OCI-LY7 (cell line): Measurements from ENCODE around the gene CELF2. TPM values are rescaled to one million over a fixed set of nuclear protein-coding genes. Genes with fewer than 3 reads are reported as not detected.

Experiments
- BruUV-seq: library from RNA; stranded (reverse); fragments of 400-500 nt; replicated peaks from 2 replicates; lab custom pipeline; 2021; lab: Mats Ljungman, UMichigan
- CTCF ChIA-PET: fragments of 300-600 bp; sonication (Branson Sonifier 250); formaldehyde crosslinking; loops from one replicate; lab custom pipeline; 2022; ENCODE audit warnings: antibody characterized with exemption; ENCODE audit not compliant: unreplicated experiment; lab: Charles Lee
- POLR2A ChIA-PET: fragments of 300-600 bp; sonication (Branson Sonifier 250); formaldehyde crosslinking; loops from one replicate; lab custom pipeline; 2022; ENCODE audit warnings: antibody characterized with exemption; lab: Charles Lee
- DNase-seq: peaks from one replicate; pipeline ENCODE4 v3.0.0-alpha.2; 2015; ENCODE audit warnings: low spot score
- H2AFZ ChIP-seq: fragments of 200-600 bp; sonication (generic), shearing (Covaris generic); 2 replicates; pipeline ENCODE4 v1.6.1; 2014; ENCODE audit warnings: mild to moderate bottlenecking, antibody characterized with exemption, low read length, moderate library complexity
- H3K27ac ChIP-seq: fragments of 200-600 bp; sonication (generic); 2 replicates; pipeline ENCODE4 v1.5.1; 2014; ENCODE audit warnings: mixed run types, low read depth, mild to moderate bottlenecking, moderate library complexity, low read length, inconsistent platforms; ENCODE audit not compliant: poor library complexity, severe bottlenecking
- H3K36me3 ChIP-seq: fragments of 200-600 bp; sonication (generic); 2 replicates; pipeline ENCODE4 v1.6.1; 2014; ENCODE audit warnings: mild to moderate bottlenecking, antibody characterized with exemption, low read length, moderate library complexity, mixed read lengths; ENCODE audit not compliant: insufficient read depth
- H3K4me1 ChIP-seq: fragments of 200-600 bp; sonication (generic); 2 replicates; pipeline ENCODE4 v1.5.1; 2014; ENCODE audit warnings: mild to moderate bottlenecking, low read length; ENCODE audit not compliant: insufficient read depth, poor library complexity, severe bottlenecking
- H3K4me2 ChIP-seq: fragments of 200-600 bp; sonication (generic); 2 replicates; pipeline ENCODE4 v1.6.1; 2014; ENCODE audit warnings: mild to moderate bottlenecking, low read length
- H3K4me3 ChIP-seq: fragments of 200-600 bp; sonication (generic); 2 replicates; pipeline ENCODE4 v1.5.1; 2014; ENCODE audit warnings: mild to moderate bottlenecking, low read depth, low read length; ENCODE audit not compliant: poor library complexity, severe bottlenecking
- H3K79me2 ChIP-seq: fragments of 200-600 bp; sonication (generic); 2 replicates; pipeline ENCODE4 v1.6.1; 2016; ENCODE audit warnings: low read depth, mild to moderate bottlenecking, low read length, moderate library complexity, mixed read lengths; ENCODE audit not compliant: insufficient read depth
- H3K9me2 ChIP-seq: fragments of 200-600 bp; sonication (generic); 2 replicates; pipeline ENCODE4 v1.6.1; 2016; ENCODE audit warnings: mild to moderate bottlenecking, low read length, mixed read lengths; ENCODE audit not compliant: insufficient read depth
- H3K9me3 ChIP-seq: fragments of 200-600 bp; sonication (generic); 2 replicates; pipeline ENCODE4 v1.6.1; 2014; ENCODE audit warnings: mild to moderate bottlenecking, mixed run types, low read length, mixed read lengths
- H4K20me1 ChIP-seq: fragments of 200-600 bp; sonication (generic); 2 replicates; pipeline ENCODE4 v1.6.1; 2014; ENCODE audit warnings: mild to moderate bottlenecking, antibody characterized with exemption, low read length, moderate library complexity, mixed read lengths; ENCODE audit not compliant: insufficient read depth
- EZH2phosphoT487 ChIP-seq: fragments of 200-600 bp; sonication (generic); IDR thresholded peaks from 2 replicates; pipeline ENCODE4 v1.6.1; 2018; ENCODE audit warnings: low read depth, borderline replicate concordance, mild to moderate bottlenecking, mixed run types, antibody characterized with exemption, low read length, moderate library complexity, mixed read lengths
- intact Hi-C: fragments of 100-400 bp; cut with micrococcal nuclease; formaldehyde crosslinking; loops from one replicate; pipeline ENCODE4 v1.10.0; 2022; ENCODE audit not compliant: unreplicated experiment
- total RNA-seq, 2 experiments: library from RNA; depleted of rRNA in 1 of 2; stranded (reverse); fragments of >200 nt in 1 of 2; shearing (Covaris generic) in 1 of 2; gene quantifications; 2 replicates each; pipeline ENCODE4 v1.2.3, GENCODE V29; 2014 to 2022
- TF ChIP-seq, protein P1 (sequence below): fragments of 200-600 bp; sonication (generic); conservative IDR thresholded peaks from 2 replicates; pipeline ENCODE4 v1.5.1; 2014; ENCODE audit warnings: mild to moderate bottlenecking, antibody characterized with exemption, low read length, moderate library complexity, mixed read lengths

CELF2 gene
- total RNA-seq, 2 experiments from 2014 or later = 5.4 to 19.1 TPM

GRCh38 chr10:11205030-11205772, 187.5 kb downstream of the CELF2 start:
- Histone ChIP-seq H3K4me3 (no peak overlapping the region), H3K9me2 (no peaks in the 10 kb centered on the region), H4K20me1 (no peaks in the 10 kb centered on the region), H3K79me2 (no peaks in the 10 kb centered on the region), H3K36me3 (no peaks in the 10 kb centered on the region), H3K4me2 (no peak overlapping the region), H3K9me3 (no peaks in the 10 kb centered on the region), H2AFZ (no peak overlapping the region), H3K4me1 (no peaks in the 10 kb centered on the region), H3K27ac (no peak overlapping the region)
- CTCF ChIA-PET = no interaction called here
- TF ChIP-seq EZH2phosphoT487 = no peak
- TF ChIP-seq, protein P1, sequence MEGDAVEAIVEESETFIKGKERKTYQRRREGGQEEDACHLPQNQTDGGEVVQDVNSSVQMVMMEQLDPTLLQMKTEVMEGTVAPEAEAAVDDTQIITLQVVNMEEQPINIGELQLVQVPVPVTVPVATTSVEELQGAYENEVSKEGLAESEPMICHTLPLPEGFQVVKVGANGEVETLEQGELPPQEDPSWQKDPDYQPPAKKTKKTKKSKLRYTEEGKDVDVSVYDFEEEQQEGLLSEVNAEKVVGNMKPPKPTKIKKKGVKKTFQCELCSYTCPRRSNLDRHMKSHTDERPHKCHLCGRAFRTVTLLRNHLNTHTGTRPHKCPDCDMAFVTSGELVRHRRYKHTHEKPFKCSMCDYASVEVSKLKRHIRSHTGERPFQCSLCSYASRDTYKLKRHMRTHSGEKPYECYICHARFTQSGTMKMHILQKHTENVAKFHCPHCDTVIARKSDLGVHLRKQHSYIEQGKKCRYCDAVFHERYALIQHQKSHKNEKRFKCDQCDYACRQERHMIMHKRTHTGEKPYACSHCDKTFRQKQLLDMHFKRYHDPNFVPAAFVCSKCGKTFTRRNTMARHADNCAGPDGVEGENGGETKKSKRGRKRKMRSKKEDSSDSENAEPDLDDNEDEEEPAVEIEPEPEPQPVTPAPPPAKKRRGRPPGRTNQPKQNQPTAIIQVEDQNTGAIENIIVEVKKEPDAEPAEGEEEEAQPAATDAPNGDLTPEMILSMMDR = no peak
- POLR2A ChIA-PET = interaction anchor here (0.6 to 1.2 kb wide), 3 partner anchors 9 to 11 kb away, joined by 3 read pairs; no protein-coding TSS in a partner anchor
- no peak for DNase-seq
- intact Hi-C loops = no loop called here
- no TSS peak for BruUV-seq

DNA sequence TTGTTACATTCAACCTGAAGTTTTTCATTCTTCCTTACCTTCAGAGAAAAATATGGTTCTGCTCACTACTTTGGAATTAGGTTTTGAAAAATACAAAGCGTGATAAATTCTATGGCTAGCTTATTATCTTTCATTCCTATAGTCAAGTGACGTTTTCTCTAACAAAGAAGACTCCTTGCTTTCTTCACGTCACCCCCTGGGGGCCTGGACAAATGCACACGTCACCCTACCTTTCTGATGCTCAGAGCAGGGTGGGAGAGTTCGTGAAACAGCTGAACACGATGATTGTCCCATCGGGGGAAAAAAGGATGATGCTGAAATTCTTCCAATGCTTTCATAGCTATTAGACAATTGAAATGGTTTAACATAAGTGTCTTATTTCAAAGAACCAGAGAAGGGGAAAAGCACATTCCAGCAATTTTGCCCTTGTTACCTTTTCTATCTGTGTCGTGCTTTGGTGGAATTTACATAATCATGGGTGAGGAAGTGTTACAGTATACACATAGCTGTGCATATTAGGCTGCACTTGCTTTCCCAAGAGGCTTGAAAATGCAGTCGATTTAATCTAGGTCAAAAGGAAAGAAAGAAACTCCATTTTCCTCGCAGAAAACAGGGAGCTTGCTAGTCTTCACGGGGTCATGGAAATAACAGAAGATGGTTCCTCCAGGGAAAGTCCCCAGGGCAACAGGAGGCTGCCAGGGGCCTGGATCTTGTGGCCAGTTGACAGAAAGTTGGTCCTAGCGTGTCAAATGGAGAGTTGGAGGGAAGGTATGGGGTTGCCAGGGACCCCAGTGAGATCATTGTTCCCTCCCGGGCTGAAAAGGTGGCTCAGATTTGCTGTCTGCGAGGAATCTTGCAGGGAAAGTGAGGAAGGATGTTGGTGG, 189.2 kb downstream of the CELF2 start:
- Histone ChIP-seq H3K4me3 (no peak overlapping the region), H2AFZ (no peak overlapping the region), H3K36me3 (no peaks in the 10 kb centered on the region), H4K20me1 (no peaks in the 10 kb centered on the region), H3K4me2 (no peak overlapping the region), H3K27ac (no peak overlapping the region), H3K9me2 (no peaks in the 10 kb centered on the region), H3K4me1 (no peaks in the 10 kb centered on the region), H3K9me3 (no peaks in the 10 kb centered on the region), H3K79me2 (no peaks in the 10 kb centered on the region)
- DNase-seq = no peak
- TF ChIP-seq, protein P1 = no peak
- TF ChIP-seq EZH2phosphoT487 = no peak
- ChIA-PET POLR2A (interaction anchor here (1.2 kb wide), 1 partner anchor 35 kb away, joined by 3 read pairs; no protein-coding TSS in a partner anchor), CTCF (no interaction called here)
- intact Hi-C loops = no loop called here
- no TSS peak for BruUV-seq
